Panc1 (cell line): Measurements from ENCODE around the gene STARD5.

Experiments
- CTCF ChIP-seq: fragments of 450-650 bp; IDR thresholded peaks from 2 replicates; pipeline ENCODE4 v1.5.1; 2017; ENCODE audit warnings: mild to moderate bottlenecking
- POLR2AphosphoS5 ChIP-seq: IDR thresholded peaks from 2 replicates; pipeline ENCODE4 v1.6.1; 2012; ENCODE audit warnings: mild to moderate bottlenecking, low read depth, low read length, moderate library complexity

GRCh38 chr15:81349271-81349670, 25.3 kb upstream of the STARD5 start:
- TF ChIP-seq POLR2AphosphoS5 (no peak), CTCF (no peak)
